GM19455 (cell line): ENCODE data around the gene CSNK1E.
A peak's percentile ranks its signal among the peaks of the same experiment; 100 is the strongest.

Experiments used
- ATAC-seq: cut with Tn5 transposase; IDR thresholded peaks from one replicate; pipeline ENCODE4 v1.9.1; 2021; ENCODE audit not compliant: unreplicated experiment

The CSNK1E gene

DNA sequence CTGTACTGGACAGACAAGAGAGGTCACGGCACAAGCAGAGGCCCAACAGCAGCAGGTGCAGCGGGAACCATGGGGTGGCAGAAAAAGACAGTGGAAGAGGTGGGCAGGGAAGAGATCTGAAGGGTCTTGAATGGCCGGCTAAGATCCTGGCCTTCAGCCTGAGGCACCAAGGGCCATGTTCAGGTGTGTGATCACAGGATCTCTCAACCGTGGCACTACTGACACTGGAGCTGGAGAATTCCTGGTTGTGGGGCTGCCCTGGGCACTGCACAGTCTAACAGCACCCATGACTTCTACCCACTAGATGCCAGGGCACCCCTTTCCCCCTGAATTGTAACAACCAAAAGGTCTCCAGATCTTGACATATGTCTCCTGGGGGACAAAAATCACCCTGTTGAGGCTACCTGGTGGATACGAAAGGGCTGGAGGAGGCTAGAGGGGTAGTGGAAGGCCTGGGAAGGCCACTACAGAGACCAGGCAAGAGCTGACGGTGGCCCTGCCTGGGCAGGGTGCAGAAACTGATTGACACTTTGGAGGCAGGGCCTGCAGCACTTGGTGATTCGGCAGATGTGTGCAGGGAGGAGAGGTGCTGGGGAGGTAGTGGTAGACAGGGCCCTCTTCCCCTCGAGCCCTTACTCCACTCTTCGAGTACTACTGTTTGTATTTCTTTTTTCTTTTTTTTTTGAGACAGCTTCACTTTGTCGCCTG is 8.3 kb downstream of the CSNK1E start:
- no peak for ATAC-seq

DNA sequence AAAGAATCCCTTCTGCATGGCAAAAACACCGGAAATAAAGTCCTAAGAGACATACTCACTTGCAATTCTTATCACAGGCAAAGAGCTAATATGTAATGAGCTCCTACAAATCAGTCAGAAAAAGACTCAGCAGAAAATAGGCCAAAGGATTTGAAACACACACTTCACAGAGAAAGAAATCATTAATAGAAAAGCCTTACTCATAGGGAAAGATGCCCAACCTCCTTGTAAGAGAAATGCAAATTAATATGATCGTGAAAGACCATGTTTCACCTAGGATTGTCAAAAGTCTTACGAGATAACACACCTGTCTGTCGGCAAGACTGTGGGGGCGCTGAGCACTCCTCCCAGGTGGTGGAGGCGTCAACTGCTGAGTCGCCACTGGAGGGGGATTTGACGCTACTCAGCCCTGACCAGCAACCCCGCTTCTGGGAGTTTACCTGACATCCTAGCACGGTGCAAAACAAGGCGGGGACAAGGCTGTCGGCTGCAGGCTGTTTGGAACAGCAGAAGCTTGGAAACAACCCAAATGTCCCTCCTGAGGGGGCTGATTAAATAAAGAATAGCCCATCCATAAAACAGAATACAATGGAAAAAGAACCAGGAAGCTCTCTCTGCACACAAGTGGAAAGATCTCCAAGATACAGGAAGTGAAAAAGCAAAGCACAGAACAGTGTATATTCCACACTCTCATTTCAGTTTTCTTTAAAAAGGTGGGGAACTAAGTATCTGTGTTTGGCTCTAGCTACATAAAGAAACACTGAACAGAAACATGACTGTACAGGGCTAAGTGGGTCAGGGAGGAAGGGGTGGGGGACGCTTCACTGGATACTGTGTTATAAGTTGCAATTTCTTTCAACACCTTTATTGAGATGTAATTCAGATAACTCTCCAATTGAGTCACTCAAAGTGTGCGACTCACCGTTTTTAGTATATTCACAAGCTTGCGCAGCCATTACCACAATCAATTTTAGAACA is 11.5 kb downstream of the CSNK1E start:
- peak; percentile 66 for ATAC-seq

GRCh38 chr22:38304526-38304925 is 12.7 kb downstream of the CSNK1E start:
- no peak for ATAC-seq

GRCh38 chr22:38303974-38304373 is 13.3 kb downstream of the CSNK1E start:
- no peak for ATAC-seq

DNA sequence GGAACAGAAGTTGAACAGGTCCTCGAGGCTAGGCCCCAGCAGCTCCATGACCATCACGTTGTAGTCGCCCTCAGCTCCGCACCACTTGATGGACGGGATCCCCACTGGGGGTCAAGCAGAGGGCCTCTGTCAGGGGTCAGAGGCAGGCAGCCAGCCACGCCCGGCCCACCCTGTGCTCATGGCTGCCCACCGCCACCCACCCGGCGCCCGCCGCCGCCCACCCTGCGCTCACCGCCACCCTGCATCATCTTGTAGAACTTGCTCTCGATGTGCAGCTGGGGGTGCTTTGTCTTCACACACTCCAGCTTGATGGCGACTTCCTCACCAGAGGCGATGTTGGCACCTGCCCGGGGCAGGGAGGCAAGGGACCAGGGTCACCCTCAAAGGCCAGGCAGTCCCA is 14.3 kb downstream of the CSNK1E start:
- no peak for ATAC-seq

DNA sequence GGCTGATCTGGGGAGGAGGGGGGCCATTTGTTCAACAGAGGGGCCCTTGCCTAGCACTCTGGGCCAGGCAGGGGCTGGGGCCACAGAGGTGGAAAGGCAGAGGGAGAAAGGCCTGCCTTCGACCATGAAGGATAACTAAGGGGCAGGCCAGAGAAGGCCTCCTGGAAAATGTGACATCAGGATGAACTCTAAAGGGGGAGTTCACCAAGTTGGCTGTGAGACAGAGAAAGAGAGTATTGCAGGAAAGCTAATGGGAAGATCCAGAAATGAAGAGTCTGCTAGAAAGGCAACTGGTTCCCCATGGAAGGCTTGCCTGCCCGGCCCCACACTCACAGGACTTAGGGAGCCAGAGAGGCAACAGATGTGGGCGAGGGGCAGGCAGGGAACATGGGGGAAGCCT is 16.3 kb downstream of the CSNK1E start:
- ATAC-seq: no peak

GRCh38 chr22:38300197-38300945 is 16.9 kb downstream of the CSNK1E start:
- ATAC-seq: no peak

GRCh38 chr22:38299770-38300102 is 17.5 kb downstream of the CSNK1E start:
- no peak for ATAC-seq

DNA sequence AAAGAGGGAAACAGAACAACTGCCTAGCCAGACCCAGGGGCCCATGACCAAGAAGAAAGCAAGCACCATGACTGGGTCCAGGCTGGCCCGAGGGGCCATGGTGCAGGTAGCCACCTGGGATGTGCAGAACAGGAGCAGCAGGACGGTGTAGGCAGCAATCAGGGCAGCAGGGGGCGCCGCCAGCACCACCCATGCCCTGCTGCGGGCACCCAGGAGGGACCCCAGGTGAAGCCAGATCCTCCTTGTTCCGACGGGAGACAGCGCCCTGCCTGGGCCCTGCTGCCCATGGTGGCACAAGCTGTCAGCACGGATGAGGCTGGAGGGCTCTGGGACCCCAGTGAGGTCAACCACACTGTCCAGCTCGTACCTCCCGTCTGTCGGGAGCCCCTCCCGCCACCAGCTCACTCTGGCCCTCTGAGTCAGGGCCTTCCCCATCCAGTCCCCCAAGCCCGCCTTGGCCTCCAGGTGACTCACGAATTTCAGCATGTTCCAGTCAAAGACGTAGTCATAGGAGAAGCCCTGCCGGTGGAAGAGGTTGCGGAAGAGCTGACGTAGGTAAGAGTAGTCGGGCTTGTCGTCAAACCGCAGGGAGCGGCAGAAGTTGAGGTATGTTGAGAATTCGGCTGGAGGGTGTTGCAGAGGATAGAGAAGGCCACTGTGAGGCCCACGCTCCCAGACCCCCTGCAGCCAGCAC is 18.8 kb downstream of the CSNK1E start:
- ATAC-seq: no peak

- no peak for ATAC-seq
Measured at GRCh38 chr22:38296372-38296771, 20.9 kb downstream of the CSNK1E start.

GRCh38 chr22:38295863-38296262 is 21.4 kb downstream of the CSNK1E start:
- ATAC-seq: no peak

GRCh38 chr22:38295339-38295738 is 21.9 kb downstream of the CSNK1E start:
- ATAC-seq: no peak

DNA sequence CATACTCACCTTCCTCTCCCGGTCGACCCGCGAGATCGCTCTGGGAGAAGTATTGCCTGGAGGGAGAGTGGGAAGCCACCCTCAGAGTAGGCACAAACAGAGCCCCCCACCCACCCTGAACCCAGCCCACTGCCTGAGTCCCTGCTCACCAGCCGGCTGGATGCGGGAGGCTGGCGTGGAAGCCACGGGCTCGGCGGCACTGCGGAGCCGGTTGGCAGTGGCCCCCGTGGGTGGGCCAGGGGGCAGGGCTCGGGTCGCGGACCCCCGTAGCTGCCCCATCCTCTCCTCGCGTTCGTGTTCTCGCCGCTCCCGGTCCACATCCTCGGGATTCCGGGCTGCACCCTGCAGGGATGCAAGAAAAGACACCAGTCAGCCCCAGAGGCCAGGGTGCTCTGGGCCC is 23.0 kb downstream of the CSNK1E start:
- no peak for ATAC-seq

DNA sequence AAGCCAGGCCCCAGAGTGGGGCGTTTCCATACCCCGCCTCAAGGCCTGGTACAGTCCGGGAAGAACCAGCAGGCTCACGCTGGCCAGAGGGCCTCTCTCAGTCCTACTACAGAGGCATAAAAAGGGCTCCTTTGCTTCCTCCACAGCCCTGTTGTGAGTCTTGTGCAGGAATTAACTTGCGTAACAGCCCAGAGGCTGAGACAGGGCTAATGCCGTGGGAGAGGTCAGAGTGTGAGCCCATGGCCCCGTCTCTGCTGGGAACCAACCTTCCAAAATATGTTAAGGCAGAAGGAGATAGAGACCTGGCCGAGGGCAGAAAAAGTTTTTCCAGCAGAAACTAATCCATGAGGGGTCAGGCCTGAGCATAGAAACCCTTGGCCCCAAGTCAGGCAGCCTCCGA is 24.5 kb downstream of the CSNK1E start:
- no peak for ATAC-seq

DNA sequence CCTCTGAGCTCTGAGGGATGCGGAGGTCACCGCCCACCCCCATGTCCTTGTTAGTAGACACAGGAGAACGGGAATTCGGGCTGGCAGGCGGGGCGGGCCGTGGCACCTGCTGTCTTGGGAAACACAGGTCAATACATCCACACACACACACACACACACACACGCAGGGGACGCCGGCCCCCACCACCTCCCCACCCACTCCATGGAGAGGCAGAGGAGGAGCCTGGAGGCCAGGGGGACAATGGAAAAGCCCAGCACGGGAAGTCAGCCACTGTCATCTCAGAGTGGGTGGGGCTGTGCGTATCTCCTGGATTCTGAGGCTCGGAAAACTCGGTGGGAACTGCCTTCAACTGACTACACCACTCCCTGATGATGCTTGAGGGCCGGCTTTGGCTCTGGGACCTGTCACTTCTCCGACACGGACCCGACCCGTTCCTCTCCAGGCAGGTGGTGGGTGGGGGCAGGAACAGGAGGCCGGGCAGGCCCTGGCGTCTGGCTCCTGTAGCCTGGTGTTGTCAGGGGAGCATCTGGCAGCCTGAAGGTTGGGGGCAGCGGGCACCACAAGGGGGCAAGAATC is 25.9 kb downstream of the CSNK1E start:
- ATAC-seq: no peak

DNA sequence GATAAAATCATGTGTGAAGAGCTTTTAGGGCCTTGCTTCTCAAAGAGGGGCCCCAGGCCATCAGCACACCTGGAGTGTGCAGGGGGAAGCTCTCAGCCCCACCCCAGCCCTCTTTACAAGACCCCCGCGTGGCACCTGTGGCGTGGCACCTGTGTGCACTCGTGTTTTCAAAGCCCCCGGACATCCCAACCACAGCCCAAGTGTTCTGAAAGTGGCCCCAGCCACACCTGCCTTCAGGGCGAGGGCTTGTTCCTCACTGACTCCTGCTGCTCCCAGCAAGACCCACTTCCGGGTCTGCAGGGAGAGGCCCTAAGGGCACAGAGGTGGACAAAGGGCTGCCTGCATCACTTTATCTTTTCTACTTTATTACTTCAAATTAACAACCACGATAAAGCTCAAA is 26.9 kb downstream of the CSNK1E start:
- no peak for ATAC-seq

DNA sequence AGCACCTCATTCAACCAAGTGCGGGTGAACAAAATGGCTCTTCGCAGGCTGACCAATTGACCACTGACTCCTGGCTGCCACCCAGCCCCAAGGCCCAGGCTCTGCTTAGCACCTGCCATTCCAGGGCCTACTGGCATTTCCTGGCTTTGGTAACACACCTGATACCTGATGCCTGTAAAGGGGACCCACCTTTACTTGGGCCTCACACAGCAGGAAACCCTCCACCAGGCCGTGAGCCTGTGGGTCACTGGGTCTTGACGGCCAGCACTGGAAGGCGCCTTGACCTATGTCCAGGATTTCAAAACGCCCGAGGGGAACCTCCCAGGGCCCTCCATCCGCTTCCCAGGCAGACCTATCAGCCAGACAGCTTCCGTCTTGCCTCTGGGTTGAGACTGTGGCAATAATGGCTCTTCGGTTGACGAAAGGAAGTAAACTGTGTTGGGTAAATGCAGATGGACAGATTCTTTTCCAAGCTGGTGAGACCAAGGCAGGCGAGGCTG is 27.6 kb downstream of the CSNK1E start:
- ATAC-seq: no peak

DNA sequence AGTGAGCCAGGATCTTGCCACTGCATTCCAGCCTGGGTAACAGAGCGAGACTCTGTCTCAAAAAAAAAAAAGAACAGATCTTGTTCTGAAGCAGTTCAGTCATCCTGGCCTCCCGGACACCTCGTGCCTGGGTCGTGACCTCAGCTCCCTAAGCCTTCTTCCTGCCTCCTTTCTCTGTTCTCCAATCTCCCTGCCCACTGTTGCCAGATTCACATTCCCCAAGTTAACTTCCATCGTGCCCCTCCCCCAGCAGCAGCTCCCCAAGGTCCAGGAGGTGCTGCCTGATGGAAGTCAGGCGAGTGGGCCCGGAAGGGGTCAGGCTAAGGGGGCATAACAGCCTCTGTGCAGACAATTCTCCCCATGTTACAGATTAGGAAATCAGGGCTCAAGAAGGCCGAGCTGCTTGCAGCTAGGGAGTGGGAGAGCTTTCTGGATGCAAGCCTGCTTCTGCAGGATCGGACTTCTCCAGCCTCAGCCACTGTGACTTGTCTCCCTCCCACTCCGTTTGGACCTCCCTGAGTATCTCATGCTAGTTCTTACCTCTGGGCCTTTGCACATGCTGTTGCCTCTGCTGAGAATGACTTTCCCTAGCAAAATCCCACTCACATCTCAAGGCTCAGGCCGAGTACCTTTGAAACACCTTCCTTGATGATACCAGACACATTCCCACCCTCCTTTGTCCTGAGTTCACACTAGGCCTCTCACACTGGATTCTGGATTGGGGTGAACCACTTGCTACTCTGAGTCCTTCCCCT is 30.1 kb downstream of the CSNK1E start:
- no peak for ATAC-seq

DNA sequence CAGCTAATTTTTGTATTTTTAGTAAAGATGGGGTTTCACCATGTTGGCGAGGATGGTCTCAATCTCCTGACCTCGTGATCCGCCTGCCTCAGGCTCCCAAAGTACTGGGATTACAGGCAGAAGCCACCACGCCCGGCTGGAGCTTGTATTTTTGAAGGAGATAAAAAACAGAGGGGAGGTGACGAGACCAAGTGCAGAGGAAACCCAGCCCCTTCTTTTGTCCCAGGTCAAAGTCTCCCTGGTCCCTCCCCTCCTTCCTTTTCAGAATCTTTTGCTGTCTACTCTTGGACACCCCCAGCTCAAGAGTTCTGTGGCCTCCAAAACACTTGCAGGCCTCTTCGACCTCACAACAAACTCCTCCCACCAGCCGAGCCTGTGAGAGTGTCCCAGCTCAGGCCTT is 32.2 kb downstream of the CSNK1E start:
- no peak for ATAC-seq

- ATAC-seq: no peak
Measured at GRCh38 chr22:38284042-38284402, 33.2 kb downstream of the CSNK1E start.
